ENCODE results near the gene RASL11A. TPM values are rescaled to one million over a fixed set of nuclear protein-coding genes. Genes with fewer than 3 reads are reported as not detected.
"Not testable (repeated sequence)": the region's sequence is repeated elsewhere in the genome, so short reads cannot be mapped to it uniquely, and the experiment has no call there.

The RASL11A gene
- 1 to 10 TPM; 1.9 to 2.5 TPM for total RNA-seq

GRCh38 chr13:27270594-27271520 is at the start of gene RASL11A:
Gene RASL11A, plus strand, starts transcription at chr13:27270830. Its CDS starts 115 bp downstream, at chr13:27270945.
- Mint-ChIP-seq H3K9me3 (no peaks in the 10 kb centered on the region), H3K4me1 (peaks cover 12% of the 10 kb centered on the region), H3K4me3 (peak within 1 kb of the TSS; percentile 76), H3K27me3 (peaks cover 35% of the 10 kb centered on the region), H3K36me3 (ENCODE audit: low read depth) (no peaks in the 10 kb centered on the region), H3K27ac (no peak within 1 kb of the TSS)
- POLR2A ChIA-PET = interaction anchor here (1.1 to 1.5 kb wide), 3 partner anchors 14 to 20 kb away, joined by 4 to 8 read pairs (median 8); partner anchors contain the start of gene RPL21
- CTCF ChIA-PET = interaction anchor here (0.5 to 2.2 kb wide), 23 partner anchors 8 to 288 kb away, joined by 3 to 10 read pairs (median 3); partner anchors contain the start of gene RPL21
- peak; percentile 69 for DNase-seq

DNA sequence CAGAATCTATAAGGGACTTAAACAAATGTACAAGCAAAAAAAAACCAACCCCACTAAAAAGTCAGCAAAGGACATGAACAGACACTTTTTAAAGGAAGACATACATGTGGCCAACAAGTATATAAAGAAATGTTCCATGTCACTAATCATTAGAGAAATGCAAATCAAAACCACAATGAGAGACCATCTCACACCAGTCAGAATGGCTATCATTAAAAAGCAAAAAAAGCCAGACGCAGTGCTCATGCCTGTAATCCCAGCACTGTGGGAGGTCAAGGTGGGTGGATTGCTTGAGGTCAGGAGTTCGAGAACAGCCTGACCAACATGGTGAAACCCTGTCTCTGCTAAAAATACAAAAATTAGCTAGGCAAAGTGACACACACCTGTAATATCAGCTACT is 48.5 kb upstream of the RASL11A start:
- H3K36me3 Mint-ChIP-seq (ENCODE audit: low read depth); CTCF ChIA-PET; POLR2A ChIA-PET; DNase-seq; H3K27ac Mint-ChIP-seq; H3K4me3 Mint-ChIP-seq; H3K9me3 Mint-ChIP-seq; H3K4me1 Mint-ChIP-seq: not testable (repeated sequence)
- peaks cover 18% of the 10 kb centered on the region for H3K27me3 Mint-ChIP-seq

DNA sequence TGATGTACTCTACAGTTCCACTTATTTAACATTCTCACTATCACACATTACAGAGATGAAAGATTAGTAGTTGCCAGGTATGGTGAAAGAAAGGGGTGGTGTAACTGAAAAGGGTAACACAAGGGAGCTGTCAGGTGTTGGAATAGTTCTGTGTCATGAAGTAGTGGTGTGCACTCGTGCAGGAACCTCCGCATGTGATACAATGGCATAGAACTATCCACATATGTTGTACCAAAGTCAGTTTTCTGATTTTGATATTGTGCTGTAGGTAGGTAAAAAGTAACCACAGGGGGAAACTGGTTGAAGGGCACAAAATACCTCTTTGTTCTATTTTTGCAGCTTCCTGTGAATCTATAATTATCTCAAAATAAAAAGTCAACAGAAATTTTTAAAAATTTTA is 43.6 kb upstream of the RASL11A start:
- no peaks in the 10 kb centered on the region for H3K4me1 Mint-ChIP-seq

GRCh38 chr13:27228131-27228530 is 42.5 kb upstream of the RASL11A start:
- peaks cover 3% of the 10 kb centered on the region for H3K9me3 Mint-ChIP-seq
- ChIA-PET CTCF (no interaction called here), POLR2A (no interaction called here)
- H3K27ac Mint-ChIP-seq = no peak overlapping the region
- H3K4me3 Mint-ChIP-seq = no peak overlapping the region
- H3K36me3 Mint-ChIP-seq (ENCODE audit: low read depth) = peaks cover 7% of the 10 kb centered on the region
- peaks cover 16% of the 10 kb centered on the region for H3K27me3 Mint-ChIP-seq
- no peaks in the 10 kb centered on the region for H3K4me1 Mint-ChIP-seq
- no peak for DNase-seq

More for the DNA sequence above, 43.6 kb upstream of the RASL11A start:
- Mint-ChIP-seq H3K9me3 (peaks cover 1% of the 10 kb centered on the region), H3K4me3 (no peak overlapping the region), H3K36me3 (ENCODE audit: low read depth) (peaks cover 1% of the 10 kb centered on the region), H3K27ac (no peak overlapping the region), H3K27me3 (peaks cover 17% of the 10 kb centered on the region)
- ChIA-PET POLR2A (no interaction called here), CTCF (no interaction called here)
- no peak for DNase-seq

DNA sequence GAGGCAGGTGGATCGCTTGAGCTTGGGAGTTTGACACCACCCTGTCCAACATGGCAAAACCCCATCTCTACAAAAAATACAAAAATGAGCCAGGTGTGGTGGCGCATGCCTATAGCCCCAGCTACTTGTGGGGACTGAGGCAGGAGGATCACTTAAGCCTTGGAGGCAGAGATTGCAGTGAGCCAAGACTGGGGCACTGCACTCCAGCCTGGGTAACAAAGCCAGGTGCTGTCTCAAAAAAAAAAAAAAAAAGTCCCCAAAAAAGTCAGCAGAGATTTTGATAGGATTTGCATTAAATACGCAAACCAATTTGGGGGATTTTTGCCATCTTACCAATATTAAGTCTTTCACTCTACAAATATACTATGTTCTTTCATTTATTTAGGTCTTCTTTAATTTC is 41.0 kb upstream of the RASL11A start:
- Mint-ChIP-seq H3K9me3 (peaks cover 3% of the 10 kb centered on the region), H3K4me3 (no peak overlapping the region), H3K4me1 (no peaks in the 10 kb centered on the region), H3K27me3 (peaks cover 14% of the 10 kb centered on the region), H3K27ac (no peak overlapping the region), H3K36me3 (ENCODE audit: low read depth) (peaks cover 10% of the 10 kb centered on the region)
- ChIA-PET POLR2A (no interaction called here), CTCF (no interaction called here)
- no peak for DNase-seq

DNA sequence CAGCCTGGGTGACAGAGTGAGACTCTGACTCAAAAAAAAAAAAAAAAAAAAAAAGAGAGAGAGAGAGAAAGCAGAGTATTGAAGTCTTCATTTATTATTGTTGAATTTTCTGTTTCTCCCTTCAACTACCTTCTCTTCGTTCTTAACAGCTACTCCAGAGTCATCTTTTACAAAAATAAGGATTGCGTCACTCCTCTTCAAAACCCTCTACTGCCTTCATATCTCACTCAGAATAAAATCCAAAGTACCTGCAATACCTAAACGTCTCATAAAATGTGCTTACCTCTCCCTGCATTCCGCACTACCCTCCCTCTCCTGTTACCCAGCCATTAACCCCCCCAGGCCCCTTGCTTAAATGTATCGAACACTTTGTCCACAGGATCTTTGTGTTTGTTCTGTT is 36.7 kb upstream of the RASL11A start:
- CTCF ChIA-PET = no interaction called here
- POLR2A ChIA-PET = no interaction called here

DNA sequence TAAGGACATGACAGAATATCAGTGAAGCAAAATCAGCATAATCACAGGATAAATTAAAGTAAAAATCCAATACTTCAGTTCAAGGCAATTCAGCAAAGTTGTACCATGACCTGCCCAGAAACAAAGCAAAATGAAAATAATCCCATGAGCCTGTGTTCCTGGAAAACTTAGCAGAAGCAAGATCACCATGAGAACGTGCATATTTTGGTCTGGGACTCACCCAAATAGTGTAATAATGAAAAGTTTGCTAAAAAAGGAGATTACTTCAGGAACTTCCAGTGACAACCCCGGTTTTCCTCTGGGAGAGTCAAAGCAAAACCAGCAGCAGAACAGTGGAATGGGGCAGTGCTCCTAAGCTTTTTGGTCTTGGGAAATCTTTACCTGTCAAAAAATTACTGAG is 34.2 kb upstream of the RASL11A start:
- H3K4me1 Mint-ChIP-seq = no peaks in the 10 kb centered on the region
- CTCF ChIA-PET = interaction anchor here (0.7 kb wide), 1 partner anchor 250 kb away, joined by 3 read pairs; no protein-coding TSS in a partner anchor
- H3K4me3 Mint-ChIP-seq = no peak overlapping the region

More for the DNA sequence above, 36.7 kb upstream of the RASL11A start:
- Mint-ChIP-seq H3K27me3 (no peaks in the 10 kb centered on the region), H3K36me3 (ENCODE audit: low read depth) (peaks cover 10% of the 10 kb centered on the region), H3K4me1 (no peaks in the 10 kb centered on the region), H3K4me3 (no peak overlapping the region), H3K27ac (no peak overlapping the region), H3K9me3 (peaks cover 3% of the 10 kb centered on the region)
- no peak for DNase-seq

GRCh38 chr13:27242702-27243101 is 27.9 kb upstream of the RASL11A start:
- peaks cover under 1% of the 10 kb centered on the region for H3K4me1 Mint-ChIP-seq
- H3K4me3 Mint-ChIP-seq = no peak overlapping the region
- H3K9me3 Mint-ChIP-seq = no peaks in the 10 kb centered on the region
- no peak overlapping the region for H3K27ac Mint-ChIP-seq
- no peaks in the 10 kb centered on the region for H3K36me3 Mint-ChIP-seq (ENCODE audit: low read depth)
- CTCF ChIA-PET = no interaction called here
- DNase-seq = no peak
- no peaks in the 10 kb centered on the region for H3K27me3 Mint-ChIP-seq
- POLR2A ChIA-PET = interaction anchor here (2.7 kb wide), 1 partner anchor 8 kb away, joined by 10 read pairs; the partner anchor contains the start of gene RPL21

More for the DNA sequence above, 34.2 kb upstream of the RASL11A start:
- no peaks in the 10 kb centered on the region for H3K27me3 Mint-ChIP-seq
- peaks cover 3% of the 10 kb centered on the region for H3K9me3 Mint-ChIP-seq
- POLR2A ChIA-PET = no interaction called here
- DNase-seq = no peak
- H3K36me3 Mint-ChIP-seq (ENCODE audit: low read depth) = peaks cover 10% of the 10 kb centered on the region
- no peak overlapping the region for H3K27ac Mint-ChIP-seq

DNA sequence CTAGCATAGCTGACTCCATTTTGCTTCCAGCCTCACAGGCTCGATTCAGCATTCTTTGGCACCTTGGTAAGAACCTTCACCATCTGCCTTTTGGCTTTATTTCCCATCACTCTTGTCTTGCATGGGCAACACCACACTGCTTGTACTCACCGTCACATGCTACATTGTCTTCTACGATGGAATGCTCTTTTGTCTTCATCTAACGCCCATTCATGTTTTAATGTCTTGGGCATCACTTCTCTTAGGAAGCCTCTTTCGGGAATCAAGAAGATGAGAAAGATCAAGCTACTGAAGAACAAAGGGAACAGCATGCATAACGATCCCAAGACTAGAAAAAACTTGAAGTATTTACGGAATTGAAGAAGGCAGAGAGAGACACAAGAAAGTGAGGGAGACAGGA is 25.0 kb upstream of the RASL11A start:
- ChIA-PET POLR2A (no interaction called here), CTCF (interaction anchor here (0.6 kb wide), 1 partner anchor 287 kb away, joined by 3 read pairs; no protein-coding TSS in a partner anchor)
- Mint-ChIP-seq H3K4me1 (peaks cover 13% of the 10 kb centered on the region), H3K4me3 (no peak overlapping the region), H3K36me3 (ENCODE audit: low read depth) (no peaks in the 10 kb centered on the region), H3K9me3 (no peaks in the 10 kb centered on the region), H3K27ac (no peak overlapping the region), H3K27me3 (no peaks in the 10 kb centered on the region)
- DNase-seq = no peak

GRCh38 chr13:27250833-27251165 is 19.8 kb upstream of the RASL11A start:
- CTCF ChIA-PET = interaction anchor here (1.0 kb wide), 1 partner anchor 20 kb away, joined by 6 read pairs; the partner anchor contains the start of gene RASL11A
- peak overlapping the region; percentile 97 for H3K27ac Mint-ChIP-seq

GRCh38 chr13:27251166-27252091 is 19.2 kb upstream of the RASL11A start, which contains the start of gene RPL21:
Gene RPL21, plus strand, starts transcription at chr13:27251558. Its CDS starts 2,219 bp downstream, at chr13:27253777.
- Mint-ChIP-seq H3K9me3 (no peaks in the 10 kb centered on the region), H3K27me3 (no peaks in the 10 kb centered on the region), H3K27ac (peak within 1 kb of the TSS; percentile 97), H3K4me1 (peaks cover 43% of the 10 kb centered on the region), H3K4me3 (peak within 1 kb of the TSS; percentile 96), H3K36me3 (ENCODE audit: low read depth) (peaks cover 42% of the 10 kb centered on the region)
- ChIA-PET CTCF (interaction anchor here (1.0 kb wide), 1 partner anchor 19 kb away, joined by 6 read pairs; the partner anchor contains the start of gene RASL11A), POLR2A (interaction anchor here (0.8 to 1.1 kb wide), 17 partner anchors 10 to 369 kb away, joined by 3 to 10 read pairs (median 4); partner anchors contain the start of genes GTF3A, LNX2, RASL11A and USP12)
- DNase-seq = peak; percentile 90

More at GRCh38 chr13:27250833-27251165, 19.8 kb upstream of the RASL11A start:
- Mint-ChIP-seq H3K9me3 (no peaks in the 10 kb centered on the region), H3K4me1 (peaks cover 42% of the 10 kb centered on the region), H3K36me3 (ENCODE audit: low read depth) (peaks cover 36% of the 10 kb centered on the region), H3K4me3 (peak overlapping the region; percentile 96), H3K27me3 (no peaks in the 10 kb centered on the region)
- POLR2A ChIA-PET = interaction anchor here (0.8 to 1.1 kb wide), 17 partner anchors 9 to 370 kb away, joined by 3 to 10 read pairs (median 4); partner anchors contain the start of genes GTF3A, LNX2, RASL11A and USP12
- no peak for DNase-seq

- no peaks in the 10 kb centered on the region for H3K9me3 Mint-ChIP-seq
- peaks cover 48% of the 10 kb centered on the region for H3K4me1 Mint-ChIP-seq
- H3K4me3 Mint-ChIP-seq = peak overlapping the region; percentile 96
- no peak for DNase-seq
- CTCF ChIA-PET = interaction anchor here (1.3 to 2.1 kb wide), 3 partner anchors 18 to 280 kb away, joined by 3 to 10 read pairs (median 6); partner anchors contain the start of gene RASL11A
- H3K27ac Mint-ChIP-seq = peak overlapping the region; percentile 97
- POLR2A ChIA-PET = interaction anchor here (0.8 to 1.6 kb wide), 5 partner anchors 11 to 101 kb away, joined by 3 to 4 read pairs (median 3); no protein-coding TSS in a partner anchor
- H3K36me3 Mint-ChIP-seq (ENCODE audit: low read depth) = peaks cover 53% of the 10 kb centered on the region
- H3K27me3 Mint-ChIP-seq = no peaks in the 10 kb centered on the region
Observed at GRCh38 chr13:27252467-27252866, 18.2 kb upstream of the RASL11A start.

All from activated CD4-positive, alpha-beta memory T cell treated with anti-CD3 and anti-CD28 coated beads, Interleukin-2, amount 10 ng/mL, durations not matched to agents 7 days and 5 days (primary cell).